ENCODE measurements around the gene TNFSF12.

- TF ChIP-seq POLR2A (IDR thresholded peaks at IDR 0.05) (no peak), POLR2AphosphoS5 (IDR thresholded peaks at IDR 0.05) (no peak)
- TF ChIP-seq, protein P1, sequence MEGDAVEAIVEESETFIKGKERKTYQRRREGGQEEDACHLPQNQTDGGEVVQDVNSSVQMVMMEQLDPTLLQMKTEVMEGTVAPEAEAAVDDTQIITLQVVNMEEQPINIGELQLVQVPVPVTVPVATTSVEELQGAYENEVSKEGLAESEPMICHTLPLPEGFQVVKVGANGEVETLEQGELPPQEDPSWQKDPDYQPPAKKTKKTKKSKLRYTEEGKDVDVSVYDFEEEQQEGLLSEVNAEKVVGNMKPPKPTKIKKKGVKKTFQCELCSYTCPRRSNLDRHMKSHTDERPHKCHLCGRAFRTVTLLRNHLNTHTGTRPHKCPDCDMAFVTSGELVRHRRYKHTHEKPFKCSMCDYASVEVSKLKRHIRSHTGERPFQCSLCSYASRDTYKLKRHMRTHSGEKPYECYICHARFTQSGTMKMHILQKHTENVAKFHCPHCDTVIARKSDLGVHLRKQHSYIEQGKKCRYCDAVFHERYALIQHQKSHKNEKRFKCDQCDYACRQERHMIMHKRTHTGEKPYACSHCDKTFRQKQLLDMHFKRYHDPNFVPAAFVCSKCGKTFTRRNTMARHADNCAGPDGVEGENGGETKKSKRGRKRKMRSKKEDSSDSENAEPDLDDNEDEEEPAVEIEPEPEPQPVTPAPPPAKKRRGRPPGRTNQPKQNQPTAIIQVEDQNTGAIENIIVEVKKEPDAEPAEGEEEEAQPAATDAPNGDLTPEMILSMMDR (IDR thresholded peaks at IDR 0.05) = no peak
Observed at GRCh38 chr17:7550344-7550743, 1.5 kb downstream of the TNFSF12 start.

Data from stomach (tissue), 4 donors.